K562 (cell line): ENCODE data around the gene MEGF11. TPM values are rescaled to one million over a fixed set of nuclear protein-coding genes. Genes with fewer than 3 reads are reported as not detected.

Experiments used
- BRF2 ChIP-seq: IDR thresholded peaks from 3 replicates; pipeline ENCODE4 v1.6.1; 2011; ENCODE audit warnings: borderline replicate concordance, mild to moderate bottlenecking; ENCODE audit not compliant: insufficient read length, insufficient read depth
- CBX3 ChIP-seq, 2 experiments: IDR thresholded peaks; 1 replicate in 1 of 2; 2 replicates in 1 of 2; pipeline ENCODE4 v1.6.1; 2012; ENCODE audit warnings: inconsistent platforms in 2 of 2, low read length in 2 of 2, borderline replicate concordance in 1 of 2, control low read depth in 1 of 2
- CC2D1A ChIP-seq: fragments of 450-650 bp; IDR thresholded peaks from 2 replicates; pipeline ENCODE4 v1.6.1; 2017; ENCODE audit warnings: mild to moderate bottlenecking
- CHAMP1 ChIP-seq: fragments of 450-650 bp; IDR thresholded peaks from 2 replicates; pipeline ENCODE4 v1.6.1; 2016; ENCODE audit warnings: mild to moderate bottlenecking
- EZH2 ChIP-seq: IDR thresholded peaks from 2 replicates; pipeline ENCODE4 v1.6.1; 2012; ENCODE audit warnings: low read depth, mild to moderate bottlenecking, inconsistent platforms, low read length, borderline replicate concordance
- HNRNPL ChIP-seq: fragments of 200-400 bp; formaldehyde crosslinking; IDR thresholded peaks from 2 replicates; pipeline ENCODE4 v1.6.1; 2017; ENCODE audit warnings: low read depth, mild to moderate bottlenecking, low read length
- NCOA6 ChIP-seq: fragments of 450-650 bp; IDR thresholded peaks from 2 replicates; pipeline ENCODE4 v1.6.1; 2017; ENCODE audit warnings: mild to moderate bottlenecking
- SAFB2 ChIP-seq: fragments of 200-400 bp; formaldehyde crosslinking; IDR thresholded peaks from 2 replicates; pipeline ENCODE4 v1.6.1; 2018; ENCODE audit warnings: borderline replicate concordance, low read length, low read depth, moderate library complexity; ENCODE audit not compliant: severe bottlenecking
- TFE3 ChIP-seq: fragments of 450-650 bp; formaldehyde crosslinking; IDR thresholded peaks from 2 replicates; pipeline ENCODE4 v1.4.0; 2020; ENCODE audit warnings: mild to moderate bottlenecking, mixed read lengths
- ZNF347 ChIP-seq: fragments of 450-650 bp; formaldehyde crosslinking; IDR thresholded peaks from 2 replicates; pipeline ENCODE4 v1.4.0; 2020; ENCODE audit warnings: low read depth, mild to moderate bottlenecking, moderate library complexity
- ZNF407 ChIP-seq: fragments of 450-650 bp; IDR thresholded peaks from 2 replicates; pipeline ENCODE4 v1.6.1; 2016; ENCODE audit warnings: low read depth
- ZNF76 ChIP-seq: fragments of 250-450 bp; sonication (Bioruptor Pico); IDR thresholded peaks from 2 replicates; pipeline ENCODE4 v1.4.0; 2020; ENCODE audit warnings: mild to moderate bottlenecking, moderate library complexity, borderline replicate concordance
- polyA plus RNA-seq, 8 experiments: library from polyadenylated mRNA; depleted of rRNA in 4 of 8; stranded (reverse) in 5 of 8; unstranded in 3 of 8; fragments of >200 nt; fragmentation: Nextera tagmentation in 2 of 8; fragmentation: Illumina TruSeq in 1 of 8; extraction: Ambion mirVana in 2 of 8; extraction: Trizol in 1 of 8; gene quantifications; 2 replicates each; pipeline versions ENCODE4 v1.2.1 to v1.2.3, GENCODE V29; 2011 to 2014; ENCODE audit warnings: inconsistent platforms in 1 of 8, missing spikeins in 1 of 8
- total RNA-seq, 7 experiments: library from RNA; depleted of rRNA in 6 of 7; stranded (reverse); fragments of >200 nt in 6 of 7; fragmentation: Illumina TruSeq in 2 of 7; extraction: Trizol in 2 of 7; gene quantifications; 2 replicates each; pipeline versions ENCODE4 v1.2.1 to v1.2.3, GENCODE V29; 2011 to 2021; ENCODE audit warnings: low replicate concordance in 1 of 7

Gene MEGF11
- total and polyA plus RNA-seq, 9 of the 15 experiments (the other 6 are each of a cell fraction or from before 2014, with no cell fraction given), result 0.06 to 0.23 (median 0.20) TPM; not detected in 6

GRCh38 chr15:66233487-66234415, 19.8 kb downstream of the MEGF11 start (continued):
- no peak for TF ChIP-seq ZNF407
- no peak for TF ChIP-seq BRF2
- no peak for TF ChIP-seq CBX3 (IDR thresholded peaks at IDR 0.05; ENCODE audit: borderline replicate concordance in 1 of 2, low read length in 2 of 2)
- no peak for TF ChIP-seq CC2D1A
- TF ChIP-seq TFE3 (CRISPR knock-in tag), result no peak
- TF ChIP-seq ZNF76 (CRISPR knock-in tag), result no peak
- no peak for TF ChIP-seq HNRNPL
- TF ChIP-seq SAFB2, result no peak
- TF ChIP-seq CHAMP1, result no peak
- TF ChIP-seq EZH2, result no peak
- no peak for TF ChIP-seq ZNF347 (CRISPR knock-in tag)
- no peak for TF ChIP-seq NCOA6
